CD4-positive, alpha-beta T cell treated with Interferon gamma for 1 hour (primary cell): Measurements from ENCODE around the gene AP3S1.
A peak's percentile ranks its signal among the peaks of the same experiment; 100 is the strongest.
"Not testable (repeated sequence)": the region's sequence is repeated elsewhere in the genome, so short reads cannot be mapped to it uniquely, and the experiment has no call there.

ENCODE experiments used
- DNase-seq: peaks from one replicate; pipeline ENCODE4 v3.0.0-alpha.2; 2020

Gene AP3S1

DNA sequence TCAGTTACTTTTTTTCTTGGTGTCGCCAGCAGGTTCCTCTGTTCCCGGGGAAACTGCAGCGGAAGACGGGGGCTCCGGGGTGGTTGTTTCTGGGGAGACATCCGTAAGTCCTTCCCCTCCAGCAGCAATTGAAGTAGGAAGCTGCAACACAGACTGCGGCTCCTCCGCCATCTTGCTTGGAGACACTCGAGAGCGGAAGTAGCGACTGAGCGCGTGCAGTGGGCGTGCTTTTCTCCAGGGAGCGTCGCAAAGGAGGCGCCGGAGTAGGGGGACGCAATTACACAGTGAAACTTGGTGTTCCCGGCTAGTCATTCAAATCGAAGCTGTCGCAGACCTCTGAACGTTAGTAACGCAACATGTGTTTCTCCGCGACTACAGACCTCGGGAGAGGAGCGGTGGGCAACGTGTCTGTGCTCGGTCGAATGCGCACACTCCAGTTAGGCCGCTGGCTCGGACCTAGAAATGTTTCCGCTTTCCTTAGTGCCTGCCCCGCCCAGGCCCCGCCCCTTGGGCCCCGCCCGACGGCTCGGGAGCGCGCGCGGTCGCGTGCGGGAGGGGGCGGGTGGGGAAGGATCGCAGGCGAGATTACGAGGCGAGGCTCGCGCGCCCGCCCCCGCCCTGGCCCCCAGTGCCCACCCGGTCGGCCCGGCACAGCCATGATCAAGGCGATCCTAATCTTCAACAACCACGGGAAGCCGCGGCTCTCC, at the start of gene AP3S1, which contains the start of gene ATG12:
AP3S1 (plus strand) TSS at position 554 of the 707 bp plus-strand sequence; CDS start at position 657, 103 bp downstream.
ATG12 (minus strand) TSS at position 184 of the 707 bp plus-strand sequence; CDS start at position 171, 13 bp downstream.
- peak; percentile 89 for DNase-seq

DNA sequence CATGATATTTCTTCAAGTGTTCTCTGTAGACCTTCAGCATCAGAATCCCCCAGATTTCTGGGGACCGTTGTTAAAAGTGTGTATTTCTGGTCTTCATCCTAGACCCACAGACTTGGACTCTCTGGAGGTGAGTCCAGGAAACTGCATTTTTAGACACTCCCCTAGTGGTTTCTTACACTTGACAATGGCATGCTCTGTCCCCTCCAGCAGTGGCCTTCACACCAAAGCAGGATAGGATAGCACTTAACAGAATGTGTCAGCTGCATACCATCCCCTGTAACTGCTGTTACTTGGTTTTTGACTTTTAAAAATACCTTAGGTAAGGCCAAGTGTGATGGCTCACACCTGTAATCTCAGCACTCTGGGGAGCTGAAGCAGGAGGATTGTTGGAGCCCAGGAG, 46.0 kb upstream of the AP3S1 start:
- no peak for DNase-seq

DNA sequence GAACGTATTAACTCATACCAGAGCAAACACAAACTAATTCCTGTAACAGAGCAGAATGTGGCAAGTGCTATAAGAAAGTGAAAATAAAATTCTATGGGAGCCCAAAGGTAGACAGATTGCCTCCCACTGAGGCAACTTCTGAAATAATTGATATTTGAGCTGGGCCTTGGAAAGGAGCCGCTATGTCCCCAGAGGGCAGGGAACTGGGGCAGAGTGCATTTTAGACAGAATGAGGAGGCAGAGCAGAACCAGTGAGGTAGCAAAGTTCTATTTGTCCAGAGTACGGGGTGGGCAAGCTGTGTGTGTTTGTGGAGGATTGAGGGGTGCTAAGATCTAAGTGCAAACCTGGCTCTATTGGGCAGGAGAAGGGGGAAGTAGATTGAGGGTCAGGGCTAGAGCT, 45.1 kb upstream of the AP3S1 start:
- no peak for DNase-seq

- DNase-seq, result no peak
Observed at GRCh38 chr5:115798252-115798651, 43.5 kb upstream of the AP3S1 start.

- no peak for DNase-seq
Observed at GRCh38 chr5:115800108-115800507, 41.6 kb upstream of the AP3S1 start.

- DNase-seq, result no peak
Observed at GRCh38 chr5:115801152-115801551, 40.6 kb upstream of the AP3S1 start.

DNA sequence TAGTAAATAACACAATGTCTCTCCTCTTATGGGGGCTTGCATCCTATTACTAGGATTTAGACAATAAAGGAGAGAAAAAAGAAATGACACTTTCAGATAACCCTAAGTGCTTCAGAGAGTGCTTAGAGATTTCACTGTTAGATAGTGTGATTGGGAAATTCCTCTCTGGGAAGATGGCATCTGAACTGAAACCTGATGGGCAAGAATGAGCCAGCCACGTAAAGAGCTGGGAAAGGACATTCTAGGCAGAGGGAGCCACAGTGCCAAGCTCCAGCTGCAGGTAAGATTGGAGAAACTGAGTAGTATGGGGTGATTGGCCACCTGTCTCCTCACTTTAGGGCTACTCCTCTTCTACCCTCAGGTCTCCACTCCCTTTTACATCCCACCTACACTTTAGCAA, 39.8 kb upstream of the AP3S1 start:
- DNase-seq, result no peak

GRCh38 chr5:115806986-115807653, 34.6 kb upstream of the AP3S1 start:
- no peak for DNase-seq

- DNase-seq, result no peak
Observed at GRCh38 chr5:115807654-115808052, 34.1 kb upstream of the AP3S1 start.

GRCh38 chr5:115808066-115808465, 33.7 kb upstream of the AP3S1 start:
- not testable (repeated sequence) for DNase-seq

DNA sequence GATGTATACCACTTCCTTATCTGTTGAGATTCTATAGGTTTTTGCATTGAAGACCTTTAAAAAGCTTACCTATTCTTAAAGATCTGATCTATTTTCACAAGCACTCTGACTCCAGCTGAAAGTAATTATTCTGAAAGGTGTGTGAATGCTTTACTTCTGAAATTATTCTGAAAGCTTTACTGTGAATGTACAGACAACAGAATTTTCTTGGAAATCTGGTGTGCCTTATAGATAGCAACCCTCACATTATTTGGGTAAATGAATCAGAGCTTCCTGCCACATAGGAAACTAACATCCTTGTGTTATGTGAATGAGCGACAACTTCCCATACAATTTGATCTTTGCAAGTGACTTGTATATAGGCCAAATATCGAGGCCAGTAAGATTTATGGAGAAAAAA, 31.8 kb upstream of the AP3S1 start:
- DNase-seq, result no peak

- DNase-seq, result no peak
Observed at GRCh38 chr5:115810761-115811160, 31.0 kb upstream of the AP3S1 start.

GRCh38 chr5:115811406-115811805, 30.3 kb upstream of the AP3S1 start:
- DNase-seq, result no peak

DNA sequence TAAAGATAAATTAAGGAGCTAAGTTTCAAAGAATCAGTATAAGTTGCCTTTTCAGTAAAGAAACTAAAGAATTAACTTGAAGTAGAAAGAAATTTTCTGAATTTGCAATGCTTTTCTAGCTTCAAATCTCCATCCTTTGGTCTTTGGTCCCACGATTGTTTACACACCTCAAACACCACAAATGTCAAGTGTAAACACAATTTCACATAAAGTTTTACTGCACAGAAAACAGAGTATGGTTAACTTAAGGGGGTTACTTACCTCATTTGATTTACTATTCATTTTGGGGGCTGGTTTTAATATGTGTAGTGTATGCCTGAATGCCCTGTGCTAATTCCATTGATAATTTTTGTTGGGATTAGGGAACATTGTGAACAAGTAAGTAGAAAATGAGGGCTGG, 29.4 kb upstream of the AP3S1 start:
- no peak for DNase-seq

GRCh38 chr5:115813719-115814118, 28.0 kb upstream of the AP3S1 start:
- DNase-seq, result no peak

DNA sequence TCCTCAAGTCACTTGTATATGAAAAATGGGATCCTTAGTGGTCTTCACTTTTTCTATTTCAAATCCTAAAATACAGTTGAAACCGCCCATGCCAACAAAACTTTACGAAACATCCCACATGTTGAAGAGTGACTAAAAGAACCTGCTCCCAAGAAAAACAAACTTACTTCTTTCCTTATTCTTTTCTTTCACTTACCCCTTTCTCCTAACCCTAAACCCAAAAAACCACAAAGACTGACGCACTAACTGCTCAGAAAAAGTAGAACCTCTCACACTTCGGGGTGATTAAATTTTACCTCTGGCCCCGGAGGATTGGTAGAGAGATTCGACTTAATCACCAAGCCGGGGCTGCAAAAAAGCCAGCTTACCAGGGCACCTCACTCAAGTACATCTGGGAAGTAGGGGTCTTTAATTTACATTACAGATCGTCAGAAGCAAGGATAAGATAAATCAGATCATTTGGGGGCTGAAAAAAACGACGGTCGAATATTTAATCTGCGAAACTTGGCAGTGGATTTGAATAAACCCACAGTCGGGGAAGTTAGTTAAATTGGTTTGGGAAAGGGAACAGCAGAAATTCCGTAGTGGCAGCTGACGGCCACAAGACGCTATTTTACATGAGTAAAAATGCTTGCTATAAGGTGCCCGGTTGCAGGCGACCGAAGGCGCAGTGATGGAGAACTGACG, 26.6 kb upstream of the AP3S1 start:
- DNase-seq, result no peak

DNA sequence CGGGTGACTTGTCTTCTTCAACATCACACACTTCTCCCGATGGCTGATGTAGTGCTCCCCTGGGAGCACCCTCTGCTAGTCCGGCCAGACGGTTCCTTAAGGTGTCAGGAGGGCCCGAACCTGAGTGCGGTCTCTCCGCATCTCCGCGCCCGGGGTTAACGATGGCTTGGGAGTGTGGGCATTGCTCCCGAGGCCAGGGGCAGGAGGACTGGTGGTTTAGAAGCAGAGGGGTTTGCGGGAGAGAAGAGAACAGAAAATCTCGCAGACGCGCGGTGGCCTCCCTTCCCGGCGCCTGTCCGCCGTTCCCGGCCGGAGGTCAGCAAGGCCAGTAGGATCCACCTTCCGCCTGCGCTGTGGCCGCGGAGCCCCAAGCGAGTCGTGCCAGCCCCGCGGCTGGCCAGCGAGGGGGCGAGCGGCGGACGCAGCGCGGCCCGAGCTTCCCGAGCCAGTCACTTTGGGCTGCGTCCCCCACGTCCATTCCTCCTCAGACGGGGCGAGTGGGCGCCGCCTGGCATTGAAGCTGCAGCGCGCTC, 26.0 kb upstream of the AP3S1 start:
- DNase-seq, result no peak

DNA sequence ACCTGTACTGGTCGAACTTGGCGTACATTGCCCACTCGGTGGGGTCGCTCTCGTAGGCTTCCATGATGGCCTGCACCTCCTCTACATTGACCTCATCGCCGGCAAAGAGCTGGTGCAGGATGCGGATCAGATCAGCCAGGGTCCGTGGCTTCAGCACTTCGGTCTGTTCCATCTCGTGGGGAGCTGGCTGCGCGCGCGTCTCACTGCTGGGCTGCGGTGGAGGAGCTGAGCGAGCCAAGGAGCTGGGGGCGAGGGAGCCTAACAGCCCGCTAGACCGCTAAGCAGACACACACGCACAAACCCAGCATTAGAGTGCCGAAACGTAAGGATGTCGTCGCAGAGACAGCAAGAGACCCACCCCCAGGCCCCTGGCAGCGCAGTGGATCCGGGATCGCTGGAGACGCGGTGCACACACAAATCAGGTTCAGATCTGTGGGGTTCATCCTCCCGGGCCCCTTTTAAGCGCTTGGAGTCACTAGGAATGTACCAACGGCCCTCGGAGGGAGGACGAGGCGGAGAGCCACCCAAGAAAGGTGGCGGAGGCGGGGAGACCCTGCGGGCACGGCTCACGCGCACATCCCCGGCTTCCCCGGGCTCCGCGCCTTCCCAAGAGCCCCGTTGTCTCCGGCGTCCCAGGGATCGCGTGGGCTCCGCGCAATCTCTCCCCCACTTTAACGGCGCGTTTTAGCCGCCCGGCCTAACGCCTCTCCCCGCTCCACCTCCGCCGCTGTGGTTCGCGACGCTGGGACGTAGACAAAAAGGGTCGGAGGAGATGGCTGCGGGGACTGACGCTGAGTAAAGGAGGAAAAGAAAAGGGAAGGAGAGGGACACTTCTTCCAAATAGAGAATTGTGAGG, 25.3 kb upstream of the AP3S1 start, which contains the start of gene CDO1:
CDO1 (minus strand) TSS at position 434 of the 856 bp plus-strand sequence; CDS start at position 172, 262 bp downstream.
- no peak for DNase-seq

GRCh38 chr5:115817386-115817785, 24.3 kb upstream of the AP3S1 start:
- DNase-seq, result no peak

DNA sequence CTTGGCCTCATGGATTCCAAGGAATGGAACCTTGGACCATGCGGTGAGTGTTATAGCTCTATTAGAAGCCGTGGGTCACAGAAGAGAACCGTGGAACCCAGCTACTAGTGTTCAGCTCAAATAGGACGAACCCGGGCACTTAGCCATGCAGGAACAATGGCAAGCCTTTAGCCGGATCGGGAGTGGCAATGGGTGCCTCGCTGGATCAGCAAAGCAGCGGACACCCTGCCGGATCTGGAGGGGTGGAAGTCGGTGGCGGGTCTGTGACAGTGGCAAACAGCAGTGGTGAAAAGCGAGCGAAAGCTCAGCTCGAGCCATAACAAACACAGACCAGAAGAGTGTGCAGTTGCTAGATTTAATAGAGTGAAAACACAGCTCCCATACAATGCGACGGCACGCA, 22.9 kb upstream of the AP3S1 start:
- DNase-seq, result no peak

- DNase-seq, result no peak
Observed at GRCh38 chr5:115820846-115821245, 20.9 kb upstream of the AP3S1 start.

GRCh38 chr5:115824983-115825382, 16.8 kb upstream of the AP3S1 start:
- not testable (repeated sequence) for DNase-seq

- no peak for DNase-seq
Observed at GRCh38 chr5:115825948-115826347, 15.8 kb upstream of the AP3S1 start.
